ENCODE measurements around the gene ADCY7. TPM values are rescaled to one million over a fixed set of nuclear protein-coding genes. Genes with fewer than 3 reads are reported as not detected.

Gene ADCY7
- polyA plus RNA-seq, 1 experiment = 8.5 TPM

DNA sequence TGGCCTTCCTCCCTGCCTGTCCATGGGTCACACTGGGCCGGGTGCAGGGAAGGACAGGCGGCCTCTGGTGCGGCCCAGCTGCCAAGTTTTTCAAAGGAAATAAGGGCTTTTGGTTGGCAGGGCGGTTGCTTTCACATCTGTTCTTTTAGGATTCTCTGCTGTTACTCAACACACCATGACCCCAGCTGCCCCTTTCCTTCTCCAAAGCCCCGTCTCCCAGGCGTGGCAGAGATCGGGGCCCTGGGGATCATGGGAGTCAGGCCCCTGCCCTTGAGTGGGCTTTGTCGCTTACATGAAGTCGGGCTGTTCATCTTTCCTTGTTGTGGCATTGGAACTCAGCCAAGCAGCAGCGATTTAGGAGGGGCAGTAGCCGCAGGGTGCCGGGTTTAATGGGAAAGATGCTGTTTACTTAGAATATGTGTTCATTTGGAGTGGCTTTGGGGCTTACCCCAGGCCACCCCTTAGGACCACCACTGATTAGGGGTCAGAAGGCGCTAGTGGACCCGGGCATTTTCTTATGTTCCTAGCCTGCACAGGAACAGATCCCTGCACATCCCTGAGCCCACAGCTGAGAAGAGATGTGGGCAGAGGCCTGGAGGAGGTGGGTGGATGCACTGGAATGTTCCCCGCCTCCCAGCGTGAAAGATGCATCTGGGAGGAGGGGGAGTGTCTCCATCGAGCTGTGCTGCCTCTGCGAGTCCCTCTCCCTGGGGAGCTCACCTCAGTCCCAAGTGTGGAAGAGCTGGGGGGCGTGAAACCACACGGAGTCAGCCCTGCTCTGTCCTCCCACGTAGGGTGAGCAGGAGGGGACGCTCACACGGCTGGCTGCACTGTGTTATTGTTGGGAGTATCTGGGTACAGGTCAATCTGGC, 6.8 kb upstream of the ADCY7 start:
- no peak overlapping the region for H3K27ac ChIP-seq (ENCODE audit: low read depth, low read length)
- CTCF ChIA-PET = no interaction called here
- no peak overlapping the region for H3K4me3 ChIP-seq (ENCODE audit: low read depth, low read length)
- H3K9me3 ChIP-seq (ENCODE audit: control insufficient read depth, insufficient read depth, low read length) = peaks cover 8% of the 10 kb centered on the region
- TF ChIP-seq, protein P1, sequence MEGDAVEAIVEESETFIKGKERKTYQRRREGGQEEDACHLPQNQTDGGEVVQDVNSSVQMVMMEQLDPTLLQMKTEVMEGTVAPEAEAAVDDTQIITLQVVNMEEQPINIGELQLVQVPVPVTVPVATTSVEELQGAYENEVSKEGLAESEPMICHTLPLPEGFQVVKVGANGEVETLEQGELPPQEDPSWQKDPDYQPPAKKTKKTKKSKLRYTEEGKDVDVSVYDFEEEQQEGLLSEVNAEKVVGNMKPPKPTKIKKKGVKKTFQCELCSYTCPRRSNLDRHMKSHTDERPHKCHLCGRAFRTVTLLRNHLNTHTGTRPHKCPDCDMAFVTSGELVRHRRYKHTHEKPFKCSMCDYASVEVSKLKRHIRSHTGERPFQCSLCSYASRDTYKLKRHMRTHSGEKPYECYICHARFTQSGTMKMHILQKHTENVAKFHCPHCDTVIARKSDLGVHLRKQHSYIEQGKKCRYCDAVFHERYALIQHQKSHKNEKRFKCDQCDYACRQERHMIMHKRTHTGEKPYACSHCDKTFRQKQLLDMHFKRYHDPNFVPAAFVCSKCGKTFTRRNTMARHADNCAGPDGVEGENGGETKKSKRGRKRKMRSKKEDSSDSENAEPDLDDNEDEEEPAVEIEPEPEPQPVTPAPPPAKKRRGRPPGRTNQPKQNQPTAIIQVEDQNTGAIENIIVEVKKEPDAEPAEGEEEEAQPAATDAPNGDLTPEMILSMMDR (IDR thresholded peaks at IDR 0.05; ENCODE audit: low read depth, low read length) = no peak
- H3K27me3 ChIP-seq (ENCODE audit: control insufficient read depth, insufficient read depth, low read length) = peaks cover 10% of the 10 kb centered on the region
- no peak for DNase-seq (ENCODE audit: low read depth, low spot score)
- POLR2A ChIA-PET = no interaction called here

DNA sequence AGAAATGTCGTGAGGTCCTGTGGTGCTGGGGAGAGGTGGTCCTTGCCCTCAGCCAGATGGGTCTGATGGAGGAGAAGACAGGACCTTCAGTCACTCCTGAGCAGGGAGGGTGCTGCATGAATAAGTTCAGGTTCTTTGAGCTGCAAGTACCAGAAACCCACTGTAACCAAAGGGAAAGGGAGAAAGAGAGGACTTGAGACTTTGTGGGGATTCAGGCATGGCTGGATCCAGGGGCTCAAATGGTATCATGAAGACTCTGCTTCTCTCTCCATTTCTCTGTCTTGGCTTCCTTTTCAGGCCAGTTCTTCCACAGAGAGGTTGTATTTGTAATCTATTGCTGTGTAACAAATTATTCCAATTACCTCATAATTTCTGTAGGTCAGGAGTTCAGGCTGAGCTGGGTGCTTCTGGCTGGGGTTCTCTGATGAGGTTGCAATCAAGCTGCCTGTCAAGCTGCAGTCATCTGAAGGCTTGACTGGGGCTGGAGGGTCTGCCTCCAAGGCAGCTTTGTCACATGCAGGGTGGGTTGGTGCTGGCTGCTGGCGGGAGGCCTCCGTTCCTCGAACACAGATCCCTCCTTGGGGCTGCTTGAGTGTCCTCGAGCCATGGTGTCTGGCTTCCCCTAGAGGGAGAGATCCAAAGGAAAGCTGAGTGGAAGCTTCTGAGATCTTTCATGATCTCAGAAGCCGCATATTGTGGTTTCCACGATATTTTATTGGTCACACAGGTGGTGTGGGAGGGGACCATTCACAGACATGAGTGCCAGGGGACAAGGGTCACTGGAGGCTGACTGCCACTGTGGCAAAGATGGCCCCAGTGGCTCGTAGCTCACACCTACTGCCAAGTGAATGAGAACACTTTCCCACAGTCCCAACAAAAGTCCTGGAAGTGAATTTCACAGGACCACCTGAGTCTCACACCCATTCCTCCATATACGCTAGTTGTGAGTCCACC, 5.9 kb upstream of the ADCY7 start:
- no peak for DNase-seq (ENCODE audit: low read depth, low spot score)
- Histone ChIP-seq H3K9me3 (ENCODE audit: control insufficient read depth, insufficient read depth, low read length) (peaks cover 8% of the 10 kb centered on the region), H3K27ac (ENCODE audit: low read depth, low read length) (no peak overlapping the region), H3K27me3 (ENCODE audit: control insufficient read depth, insufficient read depth, low read length) (peaks cover 10% of the 10 kb centered on the region), H3K4me3 (ENCODE audit: low read depth, low read length) (no peak overlapping the region)
- ChIA-PET POLR2A (no interaction called here), CTCF (interaction anchor here (0.5 kb wide), 1 partner anchor 20 kb away, joined by 3 read pairs; no protein-coding TSS in a partner anchor)
- TF ChIP-seq, protein P1 (IDR thresholded peaks at IDR 0.05; ENCODE audit: low read depth, low read length) = no peak

DNA sequence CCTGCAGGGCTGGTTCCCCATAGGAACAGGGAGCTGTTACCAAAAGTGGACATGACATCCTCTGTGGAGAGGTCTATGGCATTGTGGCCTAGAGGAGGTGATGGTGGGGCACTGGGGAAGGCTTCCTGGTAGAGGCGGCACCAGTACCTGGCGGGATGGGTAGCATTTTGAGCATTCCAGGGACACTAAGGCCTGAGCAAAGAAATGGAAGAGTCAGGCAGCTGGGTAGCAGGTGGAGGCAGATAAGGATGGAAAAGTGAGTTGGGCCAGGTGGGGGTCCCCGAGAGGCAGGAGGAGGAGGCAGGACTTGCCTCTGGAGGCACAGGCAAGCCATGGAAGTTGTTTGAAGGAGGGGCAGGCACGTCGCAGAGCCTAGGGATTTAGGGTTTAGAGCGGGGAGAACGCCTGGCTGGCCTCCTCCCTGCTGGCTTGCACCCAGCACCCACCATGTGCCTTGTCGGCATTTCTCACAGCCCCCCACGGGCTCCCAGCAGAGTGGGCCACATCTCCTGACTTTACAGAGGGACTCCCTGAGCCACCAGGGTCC, 5.1 kb upstream of the ADCY7 start:
- H3K27ac ChIP-seq (ENCODE audit: low read depth, low read length) = no peak overlapping the region
- H3K27me3 ChIP-seq (ENCODE audit: control insufficient read depth, insufficient read depth, low read length) = peaks cover 7% of the 10 kb centered on the region
- TF ChIP-seq, protein P1 (IDR thresholded peaks at IDR 0.05; ENCODE audit: low read depth, low read length) = no peak
- peaks cover 8% of the 10 kb centered on the region for H3K9me3 ChIP-seq (ENCODE audit: control insufficient read depth, insufficient read depth, low read length)
- ChIA-PET CTCF (no interaction called here), POLR2A (no interaction called here)
- H3K4me3 ChIP-seq (ENCODE audit: low read depth, low read length) = no peak overlapping the region
- DNase-seq (ENCODE audit: low read depth, low spot score) = no peak

DNA sequence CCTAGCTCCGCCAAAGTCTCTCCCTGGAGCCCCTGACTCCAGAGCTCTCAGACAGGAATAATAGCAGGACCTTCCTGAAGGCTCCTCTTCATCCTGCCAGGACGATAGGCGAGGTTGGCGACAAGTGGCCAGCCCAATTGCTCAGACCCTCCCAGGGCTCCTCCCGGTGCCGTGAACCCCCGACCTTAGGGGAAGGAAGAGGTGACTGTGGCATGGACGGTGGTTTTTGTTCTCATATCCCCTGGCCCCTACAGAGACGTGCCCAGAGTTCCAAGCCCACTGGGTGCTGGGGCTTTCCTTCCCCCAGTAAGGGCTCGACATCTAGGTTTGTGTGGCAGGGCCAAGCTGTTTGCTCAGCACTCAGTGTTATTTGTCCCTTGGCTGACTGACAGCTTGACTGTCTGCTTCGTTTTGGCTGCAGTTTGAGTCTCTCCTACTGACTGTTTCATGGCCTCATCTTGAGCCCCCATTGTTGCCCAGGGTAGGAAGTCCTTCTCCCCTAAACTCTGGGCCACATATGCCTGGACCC, 4.6 kb upstream of the ADCY7 start:
- CTCF ChIA-PET = no interaction called here
- peaks cover 8% of the 10 kb centered on the region for H3K9me3 ChIP-seq (ENCODE audit: control insufficient read depth, insufficient read depth, low read length)
- peaks cover 4% of the 10 kb centered on the region for H3K27me3 ChIP-seq (ENCODE audit: control insufficient read depth, insufficient read depth, low read length)
- no peak overlapping the region for H3K27ac ChIP-seq (ENCODE audit: low read depth, low read length)
- H3K4me3 ChIP-seq (ENCODE audit: low read depth, low read length) = no peak overlapping the region
- no peak for DNase-seq (ENCODE audit: low read depth, low spot score)
- TF ChIP-seq, protein P1 (IDR thresholded peaks at IDR 0.05; ENCODE audit: low read depth, low read length) = no peak
- POLR2A ChIA-PET = no interaction called here
